ENCODE results near the gene SLC35G2. TPM values are rescaled to one million over a fixed set of nuclear protein-coding genes. Genes with fewer than 3 reads are reported as not detected.

Gene SLC35G2
- total and polyA plus RNA-seq, 2 donors (not counting 3 experiments of a cell fraction or from before 2014, with no cell fraction given), result 19.4 to 23.9 TPM

- no peaks in the 10 kb centered on the region for H4K20me1 ChIP-seq (replicated peaks; ENCODE audit: control insufficient read depth, extremely low read depth, insufficient read depth, low read length)
- no peak overlapping the region for H3K4me2 ChIP-seq (ENCODE audit: insufficient read depth, low read length)
- BruUV-seq (replicated peaks), result no TSS peak
- dilution Hi-C loops (cut with MboI; ENCODE audit: extremely low pct_ligation_motif_present, low sequenced_read_pairs), result no loop called here
- no peak overlapping the region for H2AFZ ChIP-seq (ENCODE audit: low read depth, low read length)
- ChIA-PET POLR2A (no interaction called here), CTCF (interaction anchor here (0.8 to 2.0 kb wide), 5 partner anchors 10 to 172 kb away, joined by 3 to 7 read pairs (median 3); partner anchors contain the start of gene STAG1)
- TF ChIP-seq MYC (IDR thresholded peaks at IDR 0.05; ENCODE audit: low read depth, low read length) (no peak), JUN (IDR thresholded peaks at IDR 0.05; ENCODE audit: borderline replicate concordance, insufficient read depth, insufficient read length, low read depth) (no peak), POLR2AphosphoS5 (IDR thresholded peaks at IDR 0.05; ENCODE audit: insufficient read depth, low read depth, low read length) (no peak), CTCF (IDR thresholded peaks at IDR 0.05; ENCODE audit: extremely low read depth in 1 of 2, insufficient read depth in 1 of 2, low read depth in 1 of 2, low read length in 2 of 2) (no peak), POLR2A (IDR thresholded peaks at IDR 0.05; ENCODE audit: low read depth, low read length) (no peak), EZH2 (IDR thresholded peaks at IDR 0.05; ENCODE audit: borderline replicate concordance, low read depth, low read length, severe bottlenecking) (no peak), GATA2 (IDR thresholded peaks at IDR 0.05; ENCODE audit: insufficient read depth, insufficient read length, low read depth, low read length) (no peak), MAX (IDR thresholded peaks at IDR 0.05; ENCODE audit: insufficient read depth, insufficient read length) (no peak), FOS (IDR thresholded peaks at IDR 0.05; ENCODE audit: borderline replicate concordance, insufficient read depth, low read length) (no peak)
- H3K9me3 ChIP-seq (replicated peaks; ENCODE audit: control insufficient read depth, insufficient read depth, low read length), result no peaks in the 10 kb centered on the region
- no peak overlapping the region for H3K4me3 ChIP-seq (replicated peaks in 1 of 3; ENCODE audit: insufficient read depth in 1 of 3, low read depth in 1 of 3, low read length in 3 of 3)
- no peak for DNase-seq (ENCODE audit: low read depth, low spot score)
- H3K4me1 ChIP-seq (ENCODE audit: control insufficient read depth, extremely low read depth, insufficient read depth, low read length), result peaks cover 34% of the 10 kb centered on the region
- intact Hi-C loops (cut with micrococcal nuclease), result no loop called here
- no peak overlapping the region for H3K27ac ChIP-seq (ENCODE audit: insufficient read depth, low read depth, low read length)
- H3K36me3 ChIP-seq (ENCODE audit: control insufficient read depth in 2 of 2, extremely low read depth in 1 of 2, insufficient read depth in 2 of 2, low read length in 2 of 2), result no peaks in the 10 kb centered on the region
- no peak for FAIRE-seq
- H3K9me1 ChIP-seq (replicated peaks; ENCODE audit: control insufficient read depth, extremely low read depth, insufficient read depth, low read length), result no peaks in the 10 kb centered on the region
- no peak overlapping the region for H3K9ac ChIP-seq (replicated peaks; ENCODE audit: extremely low read depth, insufficient read depth, low read length)
- no peaks in the 10 kb centered on the region for H3K27me3 ChIP-seq (ENCODE audit: control insufficient read depth in 2 of 2, insufficient read depth in 2 of 2, low read length in 2 of 2)
- H3K79me2 ChIP-seq (ENCODE audit: control insufficient read depth, insufficient read depth, low read length), result peaks cover 36% of the 10 kb centered on the region
Measured at GRCh38 chr3:136842294-136842693, 23.4 kb downstream of the SLC35G2 start.

Data from endothelial cell of umbilical vein (primary cell).